HCT116 (cell line): Measurements from ENCODE around the gene CTTN.

ENCODE experiments used
- EZH2phosphoT487 ChIP-seq: fragments of 200-600 bp; IDR thresholded peaks from 2 replicates; pipeline ENCODE4 v1.6.1; 2018; ENCODE audit warnings: antibody characterized with exemption, borderline replicate concordance
- JUND ChIP-seq: IDR thresholded peaks from 2 replicates; pipeline ENCODE4 v1.6.1; 2012
- POLR2A ChIP-seq: IDR thresholded peaks from 2 replicates; pipeline ENCODE4 v1.7.0; 2011; ENCODE audit warnings: borderline replicate concordance; ENCODE audit not compliant: insufficient read depth, insufficient read length; ENCODE audit errors: extremely low read depth
- POLR2AphosphoS5 ChIP-seq: IDR thresholded peaks from 2 replicates; pipeline ENCODE4 v1.6.1; 2011; ENCODE audit warnings: mild to moderate bottlenecking, low read depth, low read length, moderate library complexity
- RAD21 ChIP-seq: IDR thresholded peaks from 2 replicates; pipeline ENCODE4 v1.6.1; 2012; ENCODE audit warnings: low read depth, mild to moderate bottlenecking
- TCF7L2 ChIP-seq: IDR thresholded peaks from 2 replicates; pipeline ENCODE4 v1.7.0; 2011; ENCODE audit warnings: borderline replicate concordance, inconsistent platforms; ENCODE audit not compliant: insufficient read depth, insufficient read length; ENCODE audit errors: extremely low read depth
- YY1 ChIP-seq: IDR thresholded peaks from 2 replicates; pipeline ENCODE4 v1.6.1; 2011; ENCODE audit warnings: low read length, low read depth, moderate library complexity, mild to moderate bottlenecking; ENCODE audit not compliant: insufficient replicate concordance; ENCODE audit errors: extremely low read depth
- TF ChIP-seq, protein P1 (sequence below): IDR thresholded peaks from 2 replicates; pipeline ENCODE4 v1.6.1; 2012
- TF ChIP-seq, protein P2 (sequence below), 3 experiments: fragments of 200-600 bp in 1 of 3; sonication (generic) in 1 of 3; IDR thresholded peaks in 2 of 3; conservative IDR thresholded peaks in 1 of 3; 2 replicates each; pipeline ENCODE4 v1.5.1; 2012 to 2017; ENCODE audit warnings: low read depth in 2 of 3, low read length in 2 of 3, antibody characterized with exemption in 1 of 3, borderline replicate concordance in 1 of 3, control low read depth in 1 of 3, mild to moderate bottlenecking in 1 of 3, mixed read lengths in 1 of 3, mixed run types in 1 of 3, moderate library complexity in 1 of 3; ENCODE audit not compliant: insufficient read depth in 1 of 3
- TF ChIP-seq, protein P3 (sequence below): IDR thresholded peaks from 2 replicates; pipeline ENCODE4 v1.6.1; 2012
- TF ChIP-seq, protein P4 (sequence below): IDR thresholded peaks from 2 replicates; pipeline ENCODE4 v1.6.1; 2011; ENCODE audit warnings: mild to moderate bottlenecking, low read length, moderate library complexity; ENCODE audit not compliant: insufficient replicate concordance; ENCODE audit errors: extremely low read depth

DNA sequence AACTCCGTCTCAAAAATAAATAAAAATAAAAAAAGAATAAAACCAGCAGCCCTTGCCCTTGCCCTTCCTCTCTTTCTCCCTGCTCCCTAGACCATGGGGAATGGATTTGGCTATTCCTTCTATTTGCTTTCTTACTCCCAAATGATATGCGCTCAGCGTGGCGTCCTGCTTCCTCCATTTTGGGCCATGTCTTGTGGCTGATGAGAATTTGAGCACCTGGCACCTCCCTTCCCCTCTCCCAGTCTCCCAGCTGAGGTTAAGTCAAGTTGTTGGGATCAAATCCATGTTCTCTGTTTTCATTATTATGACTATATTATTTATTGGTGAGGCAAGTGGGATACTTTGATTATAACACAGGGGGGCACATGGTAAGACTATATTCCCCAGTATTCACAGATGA, 10.8 kb upstream of the CTTN start:
- TF ChIP-seq TCF7L2 (no peak), POLR2A (no peak), POLR2AphosphoS5 (no peak), EZH2phosphoT487 (no peak), JUND (no peak), RAD21 (no peak), YY1 (no peak)
- TF ChIP-seq, protein P1, sequence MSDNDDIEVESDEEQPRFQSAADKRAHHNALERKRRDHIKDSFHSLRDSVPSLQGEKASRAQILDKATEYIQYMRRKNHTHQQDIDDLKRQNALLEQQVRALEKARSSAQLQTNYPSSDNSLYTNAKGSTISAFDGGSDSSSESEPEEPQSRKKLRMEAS, result no peak
- TF ChIP-seq, protein P2, sequence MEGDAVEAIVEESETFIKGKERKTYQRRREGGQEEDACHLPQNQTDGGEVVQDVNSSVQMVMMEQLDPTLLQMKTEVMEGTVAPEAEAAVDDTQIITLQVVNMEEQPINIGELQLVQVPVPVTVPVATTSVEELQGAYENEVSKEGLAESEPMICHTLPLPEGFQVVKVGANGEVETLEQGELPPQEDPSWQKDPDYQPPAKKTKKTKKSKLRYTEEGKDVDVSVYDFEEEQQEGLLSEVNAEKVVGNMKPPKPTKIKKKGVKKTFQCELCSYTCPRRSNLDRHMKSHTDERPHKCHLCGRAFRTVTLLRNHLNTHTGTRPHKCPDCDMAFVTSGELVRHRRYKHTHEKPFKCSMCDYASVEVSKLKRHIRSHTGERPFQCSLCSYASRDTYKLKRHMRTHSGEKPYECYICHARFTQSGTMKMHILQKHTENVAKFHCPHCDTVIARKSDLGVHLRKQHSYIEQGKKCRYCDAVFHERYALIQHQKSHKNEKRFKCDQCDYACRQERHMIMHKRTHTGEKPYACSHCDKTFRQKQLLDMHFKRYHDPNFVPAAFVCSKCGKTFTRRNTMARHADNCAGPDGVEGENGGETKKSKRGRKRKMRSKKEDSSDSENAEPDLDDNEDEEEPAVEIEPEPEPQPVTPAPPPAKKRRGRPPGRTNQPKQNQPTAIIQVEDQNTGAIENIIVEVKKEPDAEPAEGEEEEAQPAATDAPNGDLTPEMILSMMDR (IDR thresholded peaks at IDR 0.05 in 2 of 3, conservative IDR thresholded peaks at IDR 0.05 in 1 of 3; ENCODE audit: borderline replicate concordance in 1 of 3, insufficient read depth in 1 of 3, low read depth in 2 of 3, low read length in 2 of 3), result no peak
- TF ChIP-seq, protein P3, sequence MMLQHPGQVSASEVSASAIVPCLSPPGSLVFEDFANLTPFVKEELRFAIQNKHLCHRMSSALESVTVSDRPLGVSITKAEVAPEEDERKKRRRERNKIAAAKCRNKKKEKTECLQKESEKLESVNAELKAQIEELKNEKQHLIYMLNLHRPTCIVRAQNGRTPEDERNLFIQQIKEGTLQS, result no peak
- TF ChIP-seq, protein P4, sequence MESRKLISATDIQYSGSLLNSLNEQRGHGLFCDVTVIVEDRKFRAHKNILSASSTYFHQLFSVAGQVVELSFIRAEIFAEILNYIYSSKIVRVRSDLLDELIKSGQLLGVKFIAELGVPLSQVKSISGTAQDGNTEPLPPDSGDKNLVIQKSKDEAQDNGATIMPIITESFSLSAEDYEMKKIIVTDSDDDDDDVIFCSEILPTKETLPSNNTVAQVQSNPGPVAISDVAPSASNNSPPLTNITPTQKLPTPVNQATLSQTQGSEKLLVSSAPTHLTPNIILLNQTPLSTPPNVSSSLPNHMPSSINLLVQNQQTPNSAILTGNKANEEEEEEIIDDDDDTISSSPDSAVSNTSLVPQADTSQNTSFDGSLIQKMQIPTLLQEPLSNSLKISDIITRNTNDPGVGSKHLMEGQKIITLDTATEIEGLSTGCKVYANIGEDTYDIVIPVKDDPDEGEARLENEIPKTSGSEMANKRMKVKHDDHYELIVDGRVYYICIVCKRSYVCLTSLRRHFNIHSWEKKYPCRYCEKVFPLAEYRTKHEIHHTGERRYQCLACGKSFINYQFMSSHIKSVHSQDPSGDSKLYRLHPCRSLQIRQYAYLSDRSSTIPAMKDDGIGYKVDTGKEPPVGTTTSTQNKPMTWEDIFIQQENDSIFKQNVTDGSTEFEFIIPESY, result no peak
